Ishikawa (cell line): ENCODE results near the gene TMEM198.

Experiments used
- CEBPB ChIP-seq: IDR thresholded peaks from 2 replicates; pipeline ENCODE4 v1.6.1; 2012
- CREB1 ChIP-seq: IDR thresholded peaks from 2 replicates; pipeline ENCODE4 v1.6.1; 2012; ENCODE audit warnings: low read depth
- EGR1 ChIP-seq: IDR thresholded peaks from 2 replicates; pipeline ENCODE4 v1.6.1; 2012
- EP300 ChIP-seq: IDR thresholded peaks from 2 replicates; pipeline ENCODE4 v1.6.1; 2012; ENCODE audit warnings: borderline replicate concordance
- FOXM1 ChIP-seq: IDR thresholded peaks from 2 replicates; pipeline ENCODE4 v1.6.1; 2012; ENCODE audit warnings: low read depth, borderline replicate concordance
- MAX ChIP-seq: IDR thresholded peaks from 2 replicates; pipeline ENCODE4 v1.6.1; 2012
- NFIC ChIP-seq: IDR thresholded peaks from 2 replicates; pipeline ENCODE4 v1.6.1; 2012
- RAD21 ChIP-seq: IDR thresholded peaks from 2 replicates; pipeline ENCODE4 v1.6.1; 2012; ENCODE audit warnings: low read depth
- REST ChIP-seq: IDR thresholded peaks from 2 replicates; pipeline ENCODE4 v1.6.1; 2012; ENCODE audit warnings: low read depth, mild to moderate bottlenecking
- TAF1 ChIP-seq: IDR thresholded peaks from 2 replicates; pipeline ENCODE4 v1.6.1; 2012; ENCODE audit warnings: low read depth, mild to moderate bottlenecking
- TCF12 ChIP-seq: IDR thresholded peaks from 2 replicates; pipeline ENCODE4 v1.6.1; 2012; ENCODE audit warnings: low read depth
- USF1 ChIP-seq: IDR thresholded peaks from 2 replicates; pipeline ENCODE4 v1.6.1; 2012
- YY1 ChIP-seq: IDR thresholded peaks from 2 replicates; pipeline ENCODE4 v1.6.1; 2012; ENCODE audit warnings: low read depth
- ZBTB7A ChIP-seq: IDR thresholded peaks from 2 replicates; pipeline ENCODE4 v1.6.1; 2012; ENCODE audit warnings: low read depth

GRCh38 chr2:219569041-219569440 is 25.2 kb downstream of the TMEM198 start:
- TF ChIP-seq TCF12 (no peak), EP300 (no peak), ZBTB7A (no peak), MAX (no peak), EGR1 (no peak), RAD21 (no peak), REST (no peak), FOXM1 (no peak), TAF1 (no peak), CEBPB (no peak), YY1 (no peak), CREB1 (no peak), USF1 (no peak), NFIC (no peak)
